ENCODE data around the gene FUS.

GRCh38 chr16:31143011-31143693 is 36.8 kb upstream of the FUS start:
- no peak for TF ChIP-seq CTCF (IDR thresholded peaks at IDR 0.05 in 2 of 3, conservative IDR thresholded peaks at IDR 0.05 in 1 of 3; ENCODE audit: borderline replicate concordance in 1 of 3, insufficient read depth in 1 of 3, low read depth in 2 of 3, low read length in 2 of 3)
- no peak for TF ChIP-seq CEBPB (IDR thresholded peaks at IDR 0.05; ENCODE audit: low read depth)
- no peak for TF ChIP-seq MAX (IDR thresholded peaks at IDR 0.05)
- TF ChIP-seq ZNF274 (IDR thresholded peaks at IDR 0.05; ENCODE audit: low read depth, low read length), result no peak
- no peak for TF ChIP-seq POLR2AphosphoS5 (IDR thresholded peaks at IDR 0.05; ENCODE audit: low read depth, low read length)
- TF ChIP-seq SRF (IDR thresholded peaks at IDR 0.05; ENCODE audit: low read depth), result no peak
- no peak for TF ChIP-seq CBX3 (IDR thresholded peaks at IDR 0.05; ENCODE audit: low read depth)
